Urothelium cell line (cell line): ENCODE data around the gene BRINP1.

ENCODE experiments used
- DNase-seq: peaks from one replicate; pipeline ENCODE4 v3.0.0; 2011; ENCODE audit warnings: low spot score, mixed read lengths
- FAIRE-seq: peaks from 2 replicates; lab custom pipeline; 2011; peaks lifted over from hg19 to GRCh38; lab: Jason Lieb, UNC

The BRINP1 gene

DNA sequence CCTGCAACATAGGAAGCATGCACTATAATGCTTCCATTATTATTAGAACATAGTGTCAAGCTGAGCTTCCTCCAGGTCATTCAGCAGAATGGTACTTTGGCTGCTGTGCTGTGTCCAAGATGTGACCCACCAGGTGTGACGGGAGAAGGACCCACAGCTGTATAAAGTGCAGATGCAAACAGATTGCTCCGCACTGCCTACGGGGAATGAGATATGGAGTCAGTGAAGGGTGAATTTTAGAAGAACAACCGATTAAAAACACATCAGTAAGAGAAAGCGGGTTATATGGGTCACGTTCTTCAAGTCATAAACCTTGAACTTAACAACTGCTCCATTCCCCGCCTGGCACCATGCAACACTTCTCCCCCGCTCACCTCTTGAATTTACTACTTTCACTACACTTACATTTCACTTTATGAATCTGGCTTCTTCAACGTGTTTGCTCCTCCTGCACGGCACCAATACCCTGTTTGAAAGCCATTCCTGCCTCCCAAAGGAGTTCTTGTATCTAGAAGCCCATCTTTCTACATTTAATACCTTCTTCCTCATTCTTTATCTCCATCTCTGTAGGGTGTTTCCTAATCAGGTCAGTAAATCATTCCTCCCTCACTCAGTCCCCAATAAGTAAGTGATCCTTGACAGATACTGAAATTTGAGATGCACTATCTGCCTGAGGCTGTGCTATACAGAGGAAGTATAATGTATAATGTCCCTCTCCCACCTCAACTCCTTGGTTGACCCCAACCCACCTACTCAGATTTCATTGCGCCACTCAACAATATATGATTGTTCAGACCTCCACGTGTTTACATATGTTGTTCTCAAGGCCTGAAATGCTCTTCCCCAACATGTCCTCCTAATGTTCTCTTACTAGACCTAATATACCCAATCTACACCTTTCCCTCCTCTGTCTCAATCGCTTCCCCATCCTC is 25.9 kb downstream of the BRINP1 start:
- DNase-seq = no peak
- no peak for FAIRE-seq

DNA sequence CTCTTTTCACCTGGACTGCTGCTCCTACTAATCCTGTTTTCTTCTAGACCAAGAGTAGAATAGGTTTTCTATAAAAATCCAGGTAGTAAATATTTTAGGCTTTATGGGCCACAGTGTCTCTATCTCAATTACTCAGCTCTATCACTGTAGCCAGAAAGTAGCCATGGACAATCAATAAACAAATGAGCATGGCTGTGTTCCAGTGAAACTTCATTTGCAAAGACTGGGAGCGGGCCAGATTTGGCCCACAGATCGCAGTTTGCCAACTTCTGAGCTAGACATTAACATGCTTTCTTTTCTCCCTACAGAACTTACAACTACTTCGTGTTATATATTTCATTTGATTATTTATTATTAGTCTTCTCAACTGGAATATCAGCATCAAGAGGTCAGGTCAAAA is 30.2 kb downstream of the BRINP1 start:
- no peak for DNase-seq

DNA sequence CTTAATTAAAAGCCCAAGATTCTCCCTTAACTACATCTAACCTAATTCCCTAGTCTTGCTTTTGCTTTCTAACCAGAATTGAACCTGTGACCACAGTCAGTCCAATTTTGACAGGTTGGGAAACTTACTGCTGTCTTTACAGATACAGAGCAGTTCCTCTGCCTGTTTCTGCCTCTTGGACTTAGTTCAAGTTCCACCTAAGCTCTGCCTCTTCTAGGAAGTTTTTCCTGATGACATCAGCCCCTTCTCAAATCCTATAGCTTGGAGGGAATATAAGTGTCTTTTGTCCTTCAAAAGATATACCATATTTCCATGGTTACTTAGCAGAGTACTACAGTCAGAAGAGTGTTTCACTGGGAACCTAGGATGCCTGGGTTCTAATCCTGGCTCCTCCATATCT is 31.7 kb downstream of the BRINP1 start:
- no peak for FAIRE-seq
- DNase-seq = no peak

More for the DNA sequence above, 30.2 kb downstream of the BRINP1 start:
- FAIRE-seq = no peak

DNA sequence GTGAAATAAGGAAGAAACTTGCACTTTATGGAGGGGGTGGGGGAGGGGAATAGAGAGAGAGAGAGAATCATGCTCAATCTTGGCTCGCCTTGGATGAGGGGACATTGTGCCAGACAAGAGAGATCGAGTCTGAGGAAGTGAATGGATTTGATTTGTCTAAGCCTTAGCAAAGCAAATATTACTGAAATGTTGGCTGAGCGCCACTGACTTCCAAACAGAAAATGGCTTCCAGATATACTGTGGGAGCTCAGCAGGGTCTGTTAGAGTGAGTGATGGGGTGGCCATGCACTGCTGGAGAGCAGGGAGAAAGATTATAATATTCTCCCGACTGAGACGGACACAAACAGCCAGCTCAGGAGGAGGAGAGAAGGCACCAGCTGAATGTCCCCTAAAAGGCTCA is 34.5 kb downstream of the BRINP1 start:
- FAIRE-seq (no peak), DNase-seq (no peak)

DNA sequence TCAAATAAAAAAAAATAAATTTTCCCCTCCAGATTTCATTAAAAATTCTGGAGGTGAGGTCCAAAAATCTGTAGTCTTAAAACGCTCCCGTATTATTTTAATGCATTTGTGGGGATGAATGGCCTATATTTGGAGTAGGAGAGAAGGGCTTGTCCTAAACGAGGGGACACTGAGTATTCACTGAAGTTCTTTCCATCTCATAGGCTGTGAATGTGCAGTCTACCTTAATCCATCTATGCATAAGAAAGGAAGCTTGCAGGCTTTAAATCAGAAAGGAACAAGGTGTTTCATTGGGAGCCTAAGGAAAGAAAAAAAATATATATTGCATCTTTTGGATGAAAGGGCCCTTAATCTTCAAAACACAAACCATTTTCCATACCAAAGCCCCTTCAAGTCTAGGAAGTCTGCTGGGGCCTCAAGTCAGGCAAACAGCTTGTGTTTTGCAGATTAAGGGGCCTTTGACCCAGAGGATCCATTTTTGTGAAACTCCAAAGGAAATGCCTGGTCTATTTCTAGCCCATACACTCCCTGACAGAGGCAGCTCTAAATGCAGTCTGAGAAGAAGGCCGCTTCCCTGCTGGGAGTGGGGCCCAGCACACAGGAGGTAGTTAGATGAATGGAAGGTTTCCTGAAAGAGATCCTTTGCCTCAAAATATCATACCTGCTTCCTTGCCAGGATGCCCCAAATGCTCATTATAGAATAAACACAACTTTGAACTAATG is 35.6 kb downstream of the BRINP1 start:
- FAIRE-seq (no peak), DNase-seq (no peak)

GRCh38 chr9:119332522-119332921 is 36.7 kb downstream of the BRINP1 start:
- FAIRE-seq (no peak), DNase-seq (no peak)

- no peak for FAIRE-seq
Measured at GRCh38 chr9:119322184-119322583, 47.1 kb downstream of the BRINP1 start.

GRCh38 chr9:119318371-119318770 is 50.9 kb downstream of the BRINP1 start:
- FAIRE-seq = no peak

More at GRCh38 chr9:119322184-119322583, 47.1 kb downstream of the BRINP1 start:
- DNase-seq = peak; percentile 30

DNA sequence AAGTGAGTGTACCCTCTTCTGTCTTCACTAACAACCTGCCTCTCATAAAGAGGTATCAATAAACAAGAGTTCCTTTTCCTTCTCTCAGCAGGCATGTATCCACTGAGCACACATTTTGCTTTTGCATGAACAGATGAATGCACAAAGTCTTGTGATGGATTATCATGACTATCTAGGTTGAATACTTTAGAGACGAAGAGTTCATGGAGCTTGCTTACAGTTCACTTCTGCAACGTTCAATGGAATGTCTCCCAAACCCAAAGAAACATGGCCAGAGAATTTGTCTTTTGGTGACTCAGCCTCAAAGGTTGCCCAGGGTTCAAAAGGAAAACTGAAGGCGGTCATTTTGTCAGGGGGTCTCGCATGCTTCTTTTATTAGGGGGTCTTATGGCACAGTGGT is 55.4 kb downstream of the BRINP1 start:
- no peak for FAIRE-seq
- DNase-seq = no peak

More at GRCh38 chr9:119318371-119318770, 50.9 kb downstream of the BRINP1 start:
- no peak for DNase-seq

DNA sequence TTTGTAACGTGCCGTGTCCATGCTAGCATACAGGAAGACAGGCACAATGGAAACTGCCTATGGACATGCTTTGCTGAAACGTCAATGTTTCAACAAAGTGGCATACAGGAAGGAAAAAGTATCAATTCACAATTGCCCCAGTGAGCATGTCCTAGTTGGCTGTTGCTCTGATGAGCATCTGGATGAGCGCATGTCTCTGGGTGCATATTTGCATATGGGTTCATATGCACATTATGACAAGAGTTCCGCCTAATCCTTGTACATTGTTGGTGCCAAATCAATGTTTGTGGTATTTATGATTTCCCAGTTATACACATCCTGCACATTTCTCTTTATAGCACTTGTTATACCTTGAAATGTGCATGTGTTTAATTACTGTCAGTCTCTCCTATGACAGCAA is 58.5 kb downstream of the BRINP1 start:
- FAIRE-seq (no peak), DNase-seq (no peak)

- FAIRE-seq (no peak), DNase-seq (no peak)
Measured at GRCh38 chr9:119307471-119307870, 61.8 kb downstream of the BRINP1 start.

- DNase-seq (no peak), FAIRE-seq (no peak)
Measured at GRCh38 chr9:119304555-119304954, 64.7 kb downstream of the BRINP1 start.

DNA sequence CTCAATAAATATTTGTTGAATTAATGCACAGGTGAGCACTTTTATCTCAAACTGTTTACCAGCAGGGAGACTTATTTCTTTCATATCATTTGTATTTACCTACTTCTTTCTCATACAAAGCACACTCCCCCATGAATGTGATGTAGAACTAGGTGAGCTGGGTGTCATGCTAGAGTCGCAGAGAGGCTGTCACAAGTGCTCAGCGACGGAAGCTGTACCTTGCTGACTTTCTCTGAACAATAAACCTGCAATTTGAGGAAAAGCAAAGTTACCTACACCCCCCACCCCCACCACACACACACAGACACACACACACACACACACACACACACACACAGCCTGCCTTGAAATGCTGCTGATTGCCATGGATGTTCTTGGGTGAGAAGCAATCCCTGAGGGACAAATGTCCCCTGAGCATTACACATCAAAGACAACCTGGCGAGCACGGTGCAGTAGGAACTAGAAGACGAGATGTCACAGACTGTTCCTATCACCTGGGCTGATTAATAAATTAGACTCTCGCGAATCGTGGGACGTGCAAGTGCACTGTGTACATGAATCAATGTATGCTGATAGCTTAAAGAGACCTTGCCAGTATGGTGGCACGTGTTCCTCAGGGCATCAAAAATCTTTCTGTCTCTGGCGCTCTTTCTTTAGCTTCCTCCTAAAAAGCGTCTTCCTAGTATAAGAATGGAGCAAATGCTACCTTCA is 66.1 kb downstream of the BRINP1 start:
- no peak for DNase-seq
- no peak for FAIRE-seq

DNA sequence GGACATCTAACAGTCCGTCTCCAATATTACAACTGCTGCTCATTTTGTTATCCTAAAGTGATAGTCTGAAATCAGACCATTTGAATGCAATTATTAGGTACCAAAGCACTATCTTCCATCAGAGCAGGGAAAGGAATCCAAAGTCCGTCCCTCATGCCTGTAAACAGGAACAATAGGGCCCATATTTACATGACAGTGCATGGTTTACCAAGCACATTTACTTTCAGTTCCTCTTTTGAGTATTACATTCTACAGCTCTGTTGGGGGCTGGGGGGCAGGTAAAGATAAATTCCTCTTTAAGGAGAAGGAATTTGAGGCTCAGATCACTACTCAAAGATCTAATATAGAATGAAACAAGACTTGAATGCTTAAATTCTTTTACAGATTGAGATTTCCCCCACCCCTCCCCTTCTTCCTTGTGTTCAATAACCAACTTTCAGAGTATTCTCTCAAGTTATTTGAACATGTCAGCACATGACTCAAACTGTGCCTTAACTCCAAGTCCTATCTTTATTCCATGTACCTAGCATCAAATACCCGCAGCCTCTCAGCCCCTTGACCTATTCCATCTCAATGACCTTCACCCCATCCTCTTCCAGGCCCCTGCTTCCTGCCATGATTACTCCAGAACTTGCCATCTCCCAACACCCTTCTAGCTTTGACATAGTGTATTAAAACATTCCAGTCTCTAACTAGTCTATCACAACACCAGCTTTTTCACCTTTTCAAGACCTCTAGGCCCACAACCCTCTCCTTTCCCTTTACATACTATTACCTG is 71.0 kb downstream of the BRINP1 start:
- DNase-seq (no peak), FAIRE-seq (no peak)

DNA sequence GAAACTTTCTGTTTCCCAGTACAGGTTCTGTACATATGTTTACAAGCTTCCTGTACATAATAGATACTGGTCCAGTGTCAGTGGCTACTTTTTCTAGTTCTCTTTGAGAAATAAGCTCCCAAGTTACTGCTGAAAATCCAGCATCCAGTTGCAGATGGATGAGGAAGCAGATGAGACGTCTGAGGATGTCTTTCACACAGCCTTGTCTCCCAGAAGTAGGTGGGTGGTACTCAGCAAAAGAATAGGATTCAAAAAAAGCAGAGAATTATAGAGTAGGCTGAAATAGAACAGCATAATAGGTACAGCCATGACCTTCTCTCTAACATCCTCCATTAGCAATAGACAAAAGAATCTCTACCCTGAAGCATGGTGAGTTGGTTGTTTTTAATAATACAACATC is 77.7 kb downstream of the BRINP1 start:
- FAIRE-seq = no peak

GRCh38 chr9:119289740-119290433 is 79.3 kb downstream of the BRINP1 start:
- FAIRE-seq = no peak
- DNase-seq = peak; percentile 27

More for the DNA sequence above, 77.7 kb downstream of the BRINP1 start:
- DNase-seq = no peak

DNA sequence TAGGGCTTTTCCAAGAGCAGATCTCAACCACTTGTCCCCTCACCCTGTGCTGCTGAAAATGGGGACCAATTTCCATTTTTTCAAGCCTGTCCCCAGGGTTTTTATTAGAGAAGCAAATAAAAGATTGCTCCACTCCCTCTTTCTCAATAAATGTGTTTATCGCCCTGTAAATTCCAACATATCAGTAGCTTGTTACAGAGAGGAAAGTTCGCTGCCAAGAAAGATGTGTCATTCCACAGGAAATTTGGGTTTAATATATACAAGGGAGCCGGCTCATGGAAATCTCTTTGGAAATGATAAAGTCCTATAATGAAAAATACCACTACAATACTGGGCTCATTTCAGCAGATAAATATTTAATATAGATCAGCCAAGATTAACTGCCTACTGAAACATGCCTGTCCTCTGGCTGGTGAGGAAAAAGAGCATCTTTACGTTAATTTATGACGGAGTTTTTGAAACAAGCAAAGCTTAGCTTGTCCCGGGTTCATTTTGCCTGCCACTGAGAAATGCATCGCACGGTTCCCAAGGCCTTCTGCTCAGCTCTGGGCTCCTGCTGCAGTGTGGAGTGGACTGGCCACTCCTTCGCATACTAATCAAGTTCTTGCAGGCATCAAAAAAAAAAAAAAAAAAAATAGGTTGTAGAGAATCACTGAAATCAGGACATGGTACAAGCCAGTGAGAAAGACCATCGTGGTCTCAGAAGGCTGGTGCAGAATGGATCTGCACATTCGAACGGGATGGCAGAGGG is 84.5 kb downstream of the BRINP1 start:
- DNase-seq (no peak), FAIRE-seq (no peak)

DNA sequence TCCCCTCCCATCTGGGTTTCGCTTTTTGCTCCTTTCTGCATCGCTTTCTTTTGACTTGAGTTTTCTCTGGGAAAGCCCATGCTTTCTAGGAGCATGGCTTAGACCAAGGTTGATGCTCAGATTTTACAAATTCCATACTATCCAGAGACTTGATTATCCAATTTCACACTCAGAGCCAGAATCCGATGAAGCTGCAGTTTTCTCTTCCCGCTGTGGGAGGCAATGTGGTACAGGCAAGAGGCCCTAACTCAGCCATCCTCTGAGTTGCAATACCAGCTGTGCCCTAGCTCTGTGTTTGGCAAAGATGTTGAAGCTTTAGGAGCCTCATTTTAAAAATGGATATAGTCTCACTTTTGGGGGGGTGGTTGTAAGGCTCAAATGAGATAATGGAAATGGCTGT is 85.1 kb downstream of the BRINP1 start:
- DNase-seq (peak; percentile 20), FAIRE-seq (no peak)
